Measurements from ENCODE around the gene A3GALT2. TPM values are rescaled to one million over a fixed set of nuclear protein-coding genes. Genes with fewer than 3 reads are reported as not detected.

Gene A3GALT2
- total RNA-seq, 1 donor from 2014 or later = 0.71 TPM

GRCh38 chr1:33330906-33331305 is 10.0 kb upstream of the A3GALT2 start:
- H3K4me1 Mint-ChIP-seq (ENCODE audit: low read depth, unreplicated experiment) = peaks cover 47% of the 10 kb centered on the region
- no peak for DNase-seq
- no peak overlapping the region for H3K4me3 Mint-ChIP-seq (ENCODE audit: unreplicated experiment)
- peaks cover 14% of the 10 kb centered on the region for H3K9me3 Mint-ChIP-seq (ENCODE audit: unreplicated experiment)
- TF ChIP-seq CTCF (IDR thresholded peaks at IDR 0.05; ENCODE audit: partially characterized antibody, unreplicated experiment) = no peak
- H3K27me3 Mint-ChIP-seq (ENCODE audit: unreplicated experiment) = peaks cover 8% of the 10 kb centered on the region
- no peak overlapping the region for H3K27ac Mint-ChIP-seq (ENCODE audit: unreplicated experiment)
- H3K36me3 Mint-ChIP-seq (ENCODE audit: unreplicated experiment) = peaks cover 4% of the 10 kb centered on the region

- no peak for TF ChIP-seq CTCF (IDR thresholded peaks at IDR 0.05; ENCODE audit: partially characterized antibody, unreplicated experiment)
- peaks cover 4% of the 10 kb centered on the region for H3K36me3 Mint-ChIP-seq (ENCODE audit: unreplicated experiment)
- H3K27ac Mint-ChIP-seq (ENCODE audit: unreplicated experiment) = no peak overlapping the region
These were observed 9.5 kb upstream of the A3GALT2 start for GRCh38 chr1:33330361-33330890.

GRCh38 chr1:33329600-33330305 is 8.9 kb upstream of the A3GALT2 start:
- Mint-ChIP-seq H3K27me3 (ENCODE audit: unreplicated experiment) (peaks cover 11% of the 10 kb centered on the region), H3K4me1 (ENCODE audit: low read depth, unreplicated experiment) (peaks cover 45% of the 10 kb centered on the region), H3K27ac (ENCODE audit: unreplicated experiment) (peak overlapping the region; percentile 76), H3K36me3 (ENCODE audit: unreplicated experiment) (peaks cover 4% of the 10 kb centered on the region), H3K9me3 (ENCODE audit: unreplicated experiment) (peaks cover 11% of the 10 kb centered on the region), H3K4me3 (ENCODE audit: unreplicated experiment) (no peak overlapping the region)
- no peak for TF ChIP-seq CTCF (IDR thresholded peaks at IDR 0.05; ENCODE audit: partially characterized antibody, unreplicated experiment)
- DNase-seq = no peak

More at GRCh38 chr1:33330361-33330890, 9.5 kb upstream of the A3GALT2 start:
- peaks cover 14% of the 10 kb centered on the region for H3K9me3 Mint-ChIP-seq (ENCODE audit: unreplicated experiment)
- peaks cover 11% of the 10 kb centered on the region for H3K27me3 Mint-ChIP-seq (ENCODE audit: unreplicated experiment)
- H3K4me1 Mint-ChIP-seq (ENCODE audit: low read depth, unreplicated experiment) = peaks cover 49% of the 10 kb centered on the region
- DNase-seq = no peak
- no peak overlapping the region for H3K4me3 Mint-ChIP-seq (ENCODE audit: unreplicated experiment)

GRCh38 chr1:33328817-33329216 is 7.9 kb upstream of the A3GALT2 start:
- Mint-ChIP-seq H3K36me3 (ENCODE audit: unreplicated experiment) (peaks cover 4% of the 10 kb centered on the region), H3K4me3 (ENCODE audit: unreplicated experiment) (no peak overlapping the region), H3K9me3 (ENCODE audit: unreplicated experiment) (peaks cover 11% of the 10 kb centered on the region), H3K27ac (ENCODE audit: unreplicated experiment) (peak overlapping the region; percentile 46), H3K27me3 (ENCODE audit: unreplicated experiment) (peaks cover 11% of the 10 kb centered on the region), H3K4me1 (ENCODE audit: low read depth, unreplicated experiment) (peaks cover 38% of the 10 kb centered on the region)
- no peak for DNase-seq
- TF ChIP-seq CTCF (IDR thresholded peaks at IDR 0.05; ENCODE audit: partially characterized antibody, unreplicated experiment) = no peak

Measured in glutamatergic neuron (in vitro differentiated cells).